MCF 10A (cell line): ENCODE measurements around the gene MUSK. TPM values are rescaled to one million over a fixed set of nuclear protein-coding genes. Genes with fewer than 3 reads are reported as not detected.

Source experiments
- BruUV-seq: library from RNA; stranded (reverse); fragments of 400-500 nt; replicated peaks from 2 replicates; lab custom pipeline; 2021; lab: Mats Ljungman, UMichigan
- CTCF ChIA-PET: fragments of 300-600 bp; sonication (Branson Sonifier 250); formaldehyde crosslinking; extraction: SDS; loops from one replicate; lab custom pipeline; 2021; ENCODE audit warnings: antibody characterized with exemption, inconsistent platforms; lab: Yijun Ruan, JAX
- POLR2A ChIA-PET: fragments of 300-600, 350-650 bp; sonication (Branson Sonifier 250); formaldehyde crosslinking; extraction: SDS; loops from one replicate; lab custom pipeline; 2020; ENCODE audit warnings: antibody characterized with exemption, inconsistent platforms; lab: Yijun Ruan, JAX
- DNase-seq: peaks from one replicate; pipeline ENCODE4 v3.0.0-alpha.2; 2018; ENCODE audit not compliant: unreplicated experiment
- H3K27ac Mint-ChIP-seq: one replicate; pipeline ENCODE4 v1.8.0; 2022; ENCODE audit warnings: mild to moderate bottlenecking, low read depth, mixed read lengths; ENCODE audit not compliant: unreplicated experiment
- H3K27me3 Mint-ChIP-seq: one replicate; pipeline ENCODE4 v1.8.0; 2022; ENCODE audit warnings: mixed read lengths; ENCODE audit not compliant: insufficient read depth, unreplicated experiment
- H3K36me3 Mint-ChIP-seq: one replicate; pipeline ENCODE4 v1.8.0; 2022; ENCODE audit warnings: mild to moderate bottlenecking, moderate library complexity, mixed read lengths; ENCODE audit not compliant: insufficient read depth, unreplicated experiment
- H3K4me1 Mint-ChIP-seq: one replicate; pipeline ENCODE4 v1.8.0; 2022; ENCODE audit warnings: mixed read lengths; ENCODE audit not compliant: insufficient read depth, unreplicated experiment
- H3K4me3 Mint-ChIP-seq: one replicate; pipeline ENCODE4 v1.8.0; 2022; ENCODE audit warnings: mild to moderate bottlenecking, moderate library complexity, mixed read lengths; ENCODE audit not compliant: unreplicated experiment
- H3K9me3 Mint-ChIP-seq: one replicate; pipeline ENCODE4 v1.8.0; 2022; ENCODE audit warnings: mixed read lengths; ENCODE audit not compliant: unreplicated experiment
- intact Hi-C: fragments of 100-400 bp; cut with micrococcal nuclease; formaldehyde crosslinking; loops from 2 replicates; pipeline ENCODE4 v1.14.1; 2022
- total RNA-seq: library from RNA; stranded (reverse); gene quantifications from 2 replicates; pipeline ENCODE4 v1.2.3, GENCODE V29; 2022
- TF ChIP-seq, protein P1 (sequence below): fragments of 200-600 bp; IDR thresholded peaks from one replicate; pipeline ENCODE4 v1.8.0; 2022; ENCODE audit warnings: antibody characterized with exemption, mild to moderate bottlenecking; ENCODE audit not compliant: unreplicated experiment

MUSK gene
- total RNA-seq, 1 experiment from 2014 or later = not detected

DNA sequence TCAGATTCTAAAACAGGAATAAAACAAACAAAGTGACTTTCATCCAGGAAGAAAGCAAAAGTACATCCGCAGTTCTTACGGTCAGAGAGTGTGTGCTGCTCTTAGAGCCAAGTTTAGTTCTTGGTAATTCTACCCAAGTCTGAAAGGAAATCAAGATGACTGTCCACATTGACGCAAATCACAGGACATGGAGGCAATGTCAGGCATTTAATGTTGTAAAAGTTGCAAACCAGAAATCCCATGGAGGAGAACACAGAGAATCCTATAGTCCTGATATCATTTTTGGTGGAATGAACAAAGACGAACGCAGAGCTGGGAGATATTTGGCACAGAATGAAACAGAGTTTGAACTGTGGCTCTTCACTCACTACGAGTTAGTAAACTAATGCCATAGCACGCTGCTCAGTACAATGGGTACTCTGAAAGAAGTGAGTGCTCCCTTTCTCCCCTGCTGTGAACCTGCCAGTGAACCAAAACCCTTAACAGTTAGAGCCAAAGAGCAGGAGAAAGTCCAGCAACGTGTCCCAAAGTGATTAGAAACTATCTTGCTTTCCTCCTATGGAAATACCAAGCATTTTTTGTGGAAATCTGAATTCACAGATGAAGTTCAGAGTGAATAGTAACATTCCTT lies 74.3 kb downstream of the MUSK start:
- Mint-ChIP-seq H3K36me3 (no peaks in the 10 kb centered on the region), H3K27me3 (no peaks in the 10 kb centered on the region), H3K9me3 (no peaks in the 10 kb centered on the region), H3K27ac (peak overlapping the region; percentile 74), H3K4me3 (no peak overlapping the region), H3K4me1 (peaks cover 44% of the 10 kb centered on the region)
- no TSS peak for BruUV-seq
- ChIA-PET POLR2A (interaction anchor here (0.6 to 3.9 kb wide), 3 partner anchors 11 to 840 kb away, joined by 3 to 27 read pairs (median 3); no protein-coding TSS in a partner anchor), CTCF (no interaction called here)
- intact Hi-C loops = no loop called here
- no peak for DNase-seq
- TF ChIP-seq, protein P1, sequence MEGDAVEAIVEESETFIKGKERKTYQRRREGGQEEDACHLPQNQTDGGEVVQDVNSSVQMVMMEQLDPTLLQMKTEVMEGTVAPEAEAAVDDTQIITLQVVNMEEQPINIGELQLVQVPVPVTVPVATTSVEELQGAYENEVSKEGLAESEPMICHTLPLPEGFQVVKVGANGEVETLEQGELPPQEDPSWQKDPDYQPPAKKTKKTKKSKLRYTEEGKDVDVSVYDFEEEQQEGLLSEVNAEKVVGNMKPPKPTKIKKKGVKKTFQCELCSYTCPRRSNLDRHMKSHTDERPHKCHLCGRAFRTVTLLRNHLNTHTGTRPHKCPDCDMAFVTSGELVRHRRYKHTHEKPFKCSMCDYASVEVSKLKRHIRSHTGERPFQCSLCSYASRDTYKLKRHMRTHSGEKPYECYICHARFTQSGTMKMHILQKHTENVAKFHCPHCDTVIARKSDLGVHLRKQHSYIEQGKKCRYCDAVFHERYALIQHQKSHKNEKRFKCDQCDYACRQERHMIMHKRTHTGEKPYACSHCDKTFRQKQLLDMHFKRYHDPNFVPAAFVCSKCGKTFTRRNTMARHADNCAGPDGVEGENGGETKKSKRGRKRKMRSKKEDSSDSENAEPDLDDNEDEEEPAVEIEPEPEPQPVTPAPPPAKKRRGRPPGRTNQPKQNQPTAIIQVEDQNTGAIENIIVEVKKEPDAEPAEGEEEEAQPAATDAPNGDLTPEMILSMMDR = no peak

DNA sequence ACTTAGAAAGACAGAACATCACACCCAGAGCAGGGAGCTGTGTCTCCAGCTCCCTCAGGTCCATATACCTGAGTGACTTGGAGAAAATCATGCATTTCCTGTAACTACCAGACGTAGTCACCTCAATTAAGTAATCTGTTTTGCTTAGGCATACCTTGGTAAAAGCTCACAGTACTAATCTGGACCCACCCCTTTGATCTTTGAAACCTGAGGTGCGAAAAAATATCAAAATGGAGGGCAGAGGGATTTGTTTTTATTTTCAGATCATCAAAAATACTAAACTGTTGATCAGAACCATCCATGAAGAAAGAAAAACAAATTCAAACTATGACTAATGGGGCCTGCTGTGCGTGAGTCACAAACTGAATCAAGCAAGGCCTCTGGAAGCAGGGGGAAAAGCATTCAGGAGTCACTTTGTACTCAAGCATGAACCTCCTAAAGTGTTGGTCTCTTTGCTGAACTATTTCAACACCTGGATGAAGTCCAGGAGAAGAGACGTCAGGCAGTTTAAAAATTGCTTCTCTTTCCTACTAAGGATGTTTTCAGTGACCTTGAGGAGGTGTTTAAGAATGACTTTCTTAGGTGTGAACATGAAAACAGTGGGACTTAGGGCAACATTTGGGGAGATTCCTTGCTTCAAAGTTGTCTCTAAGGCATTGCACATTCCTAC lies 76.3 kb downstream of the MUSK start:
- POLR2A ChIA-PET = interaction anchor here (0.6 to 3.9 kb wide), 9 partner anchors 9 to 567 kb away, joined by 3 to 27 read pairs (median 3); no protein-coding TSS in a partner anchor
- peak; percentile 98 for DNase-seq
- CTCF ChIA-PET = interaction anchor here (0.6 to 0.8 kb wide), 3 partner anchors 11 to 511 kb away, joined by 3 read pairs; no protein-coding TSS in a partner anchor
- no peaks in the 10 kb centered on the region for H3K36me3 Mint-ChIP-seq
- intact Hi-C loops = no loop called here
- H3K4me1 Mint-ChIP-seq = peaks cover 62% of the 10 kb centered on the region
- no peaks in the 10 kb centered on the region for H3K27me3 Mint-ChIP-seq
- no peaks in the 10 kb centered on the region for H3K9me3 Mint-ChIP-seq
- no TSS peak for BruUV-seq
- H3K4me3 Mint-ChIP-seq = no peak overlapping the region
- H3K27ac Mint-ChIP-seq = peak overlapping the region; percentile 88
- TF ChIP-seq, protein P1 = no peak

DNA sequence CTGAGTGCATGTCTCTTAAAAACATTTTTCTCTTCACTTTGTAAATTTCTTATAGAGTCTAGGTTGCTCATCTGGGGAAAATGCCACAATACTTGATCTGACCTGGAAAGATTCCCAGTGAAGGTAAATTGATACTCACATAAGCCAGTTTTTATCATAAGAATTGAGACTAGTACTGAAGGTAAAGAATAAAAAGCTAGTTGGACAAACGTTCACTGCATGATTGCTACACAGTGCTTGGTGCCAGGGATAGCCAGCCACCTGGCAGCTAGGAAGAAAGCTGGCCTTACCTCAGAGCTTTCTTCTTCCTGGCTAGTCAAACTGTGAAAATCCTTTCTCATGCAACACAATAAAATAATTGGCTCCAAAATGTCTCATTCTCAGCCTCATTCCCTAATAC lies 77.1 kb downstream of the MUSK start:
- DNase-seq = peak; percentile 57
- Mint-ChIP-seq H3K4me3 (peak overlapping the region; percentile 39), H3K27ac (peak overlapping the region; percentile 88), H3K27me3 (no peaks in the 10 kb centered on the region), H3K36me3 (no peaks in the 10 kb centered on the region), H3K4me1 (peaks cover 62% of the 10 kb centered on the region), H3K9me3 (no peaks in the 10 kb centered on the region)
- POLR2A ChIA-PET = interaction anchor here (0.6 to 3.9 kb wide), 5 partner anchors 8 to 566 kb away, joined by 3 to 27 read pairs (median 3); no protein-coding TSS in a partner anchor
- intact Hi-C loops = no loop called here
- TF ChIP-seq, protein P1 = no peak
- CTCF ChIA-PET = interaction anchor here (0.8 kb wide), 1 partner anchor 85 kb away, joined by 3 read pairs; no protein-coding TSS in a partner anchor
- no TSS peak for BruUV-seq
